ENCODE data around the gene GIPR. TPM values are rescaled to one million over a fixed set of nuclear protein-coding genes. Genes with fewer than 3 reads are reported as not detected.

The GIPR gene
- total and polyA plus RNA-seq, 2 of the 13 experiments (the other 11 are each of a cell fraction or from before 2014, with no cell fraction given) = 0.15 to 1.2 TPM

- TF ChIP-seq ZNF235 (CRISPR knock-in tag; IDR thresholded peaks at IDR 0.05; ENCODE audit: borderline replicate concordance) (no peak), U2AF1 (optimal IDR thresholded peaks at IDR 0.05; ENCODE audit: low read depth, low read length) (no peak), GABPB1 (CRISPR knock-in tag; IDR thresholded peaks at IDR 0.05) (peak; percentile 65), NKX3-1 (CRISPR knock-in tag; IDR thresholded peaks at IDR 0.05) (no peak), BRF2 (CRISPR knock-in tag; IDR thresholded peaks at IDR 0.05) (no peak), KLF15 (CRISPR knock-in tag; IDR thresholded peaks at IDR 0.05; ENCODE audit: borderline replicate concordance) (no peak), ZBTB7A (CRISPR knock-in tag; IDR thresholded peaks at IDR 0.05) (peak; percentile 75), EEA1 (CRISPR knock-in tag; IDR thresholded peaks at IDR 0.05; ENCODE audit: borderline replicate concordance) (no peak), RFX5 (IDR thresholded peaks at IDR 0.05; ENCODE audit: low read depth, low read length) (no peak), POLR2G (IDR thresholded peaks at IDR 0.05; ENCODE audit: low read depth, low read length) (peak; percentile 60), FOXJ3 (CRISPR knock-in tag; IDR thresholded peaks at IDR 0.05; ENCODE audit: borderline replicate concordance) (no peak), KMT2B (CRISPR knock-in tag; IDR thresholded peaks at IDR 0.05) (no peak), ZNF800 (CRISPR knock-in tag; IDR thresholded peaks at IDR 0.05) (no peak), RXRA (CRISPR knock-in tag; IDR thresholded peaks at IDR 0.05) (no peak), ZNF598 (CRISPR knock-in tag; IDR thresholded peaks at IDR 0.05; ENCODE audit: borderline replicate concordance) (no peak), RFXAP (CRISPR knock-in tag; IDR thresholded peaks at IDR 0.05; ENCODE audit: borderline replicate concordance) (no peak), CHD4 (IDR thresholded peaks at IDR 0.05; ENCODE audit: borderline replicate concordance, low read length) (0 out of 2 replicates have a peak, but pooled peaks have one; percentile 57), SOX13 (IDR thresholded peaks at IDR 0.05) (no peak), SOX13 (CRISPR knock-in tag; conservative IDR thresholded peaks at IDR 0.05 in 1 of 2, IDR thresholded peaks at IDR 0.05 in 1 of 2) (no peak), GATAD1 (CRISPR knock-in tag; IDR thresholded peaks at IDR 0.05) (no peak), ZSCAN30 (CRISPR knock-in tag; IDR thresholded peaks at IDR 0.05) (no peak)
- TF ChIP-seq, protein P1, sequence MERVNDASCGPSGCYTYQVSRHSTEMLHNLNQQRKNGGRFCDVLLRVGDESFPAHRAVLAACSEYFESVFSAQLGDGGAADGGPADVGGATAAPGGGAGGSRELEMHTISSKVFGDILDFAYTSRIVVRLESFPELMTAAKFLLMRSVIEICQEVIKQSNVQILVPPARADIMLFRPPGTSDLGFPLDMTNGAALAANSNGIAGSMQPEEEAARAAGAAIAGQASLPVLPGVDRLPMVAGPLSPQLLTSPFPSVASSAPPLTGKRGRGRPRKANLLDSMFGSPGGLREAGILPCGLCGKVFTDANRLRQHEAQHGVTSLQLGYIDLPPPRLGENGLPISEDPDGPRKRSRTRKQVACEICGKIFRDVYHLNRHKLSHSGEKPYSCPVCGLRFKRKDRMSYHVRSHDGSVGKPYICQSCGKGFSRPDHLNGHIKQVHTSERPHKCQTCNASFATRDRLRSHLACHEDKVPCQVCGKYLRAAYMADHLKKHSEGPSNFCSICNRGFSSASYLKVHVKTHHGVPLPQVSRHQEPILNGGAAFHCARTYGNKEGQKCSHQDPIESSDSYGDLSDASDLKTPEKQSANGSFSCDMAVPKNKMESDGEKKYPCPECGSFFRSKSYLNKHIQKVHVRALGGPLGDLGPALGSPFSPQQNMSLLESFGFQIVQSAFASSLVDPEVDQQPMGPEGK (CRISPR knock-in tag; IDR thresholded peaks at IDR 0.05) = 0 out of 2 replicates have a peak, but pooled peaks have one; percentile 11
Observed at GRCh38 chr19:45638930-45639729, 28.9 kb upstream of the GIPR start, which contains the start of gene EML2 (continued).
